Mesodermal cell (in vitro differentiated cells): Measurements from ENCODE around the gene INTS6.

Experiments used
- H3K27ac ChIP-seq: 2 replicates; pipeline ENCODE4 v1.7.0; 2013; ENCODE audit warnings: mild to moderate bottlenecking, low read depth, low read length, moderate library complexity; ENCODE audit not compliant: severe bottlenecking
- H3K36me3 ChIP-seq: 2 replicates; pipeline ENCODE4 v1.7.1; 2013; ENCODE audit warnings: mild to moderate bottlenecking, low read length, moderate library complexity; ENCODE audit not compliant: control insufficient read depth, insufficient read depth
- H3K4me1 ChIP-seq: one replicate; pipeline ENCODE4 v1.7.1; 2013; ENCODE audit warnings: mild to moderate bottlenecking, low read length; ENCODE audit not compliant: insufficient read depth, control insufficient read depth, poor library complexity, severe bottlenecking
- H3K4me3 ChIP-seq: 2 replicates; pipeline ENCODE4 v1.7.0; 2013; ENCODE audit warnings: low read length, control low read depth, mild to moderate bottlenecking; ENCODE audit not compliant: insufficient read depth, poor library complexity, severe bottlenecking; ENCODE audit errors: extremely low read depth
- H3K9me3 ChIP-seq: 2 replicates; pipeline ENCODE4 v1.7.1; 2013; ENCODE audit warnings: mild to moderate bottlenecking, low read length, moderate library complexity; ENCODE audit not compliant: control insufficient read depth
- WGBS, 2 experiments: methylation state at CpG; one replicate each; pipeline ENCODE4 v1.1.5; 2013; ENCODE audit warnings: missing lambda C conversion rate in 2 of 2; ENCODE audit not compliant: insufficient coverage in 2 of 2; 5-methylcytosine and 5-hydroxymethylcytosine counted together

INTS6 gene

DNA sequence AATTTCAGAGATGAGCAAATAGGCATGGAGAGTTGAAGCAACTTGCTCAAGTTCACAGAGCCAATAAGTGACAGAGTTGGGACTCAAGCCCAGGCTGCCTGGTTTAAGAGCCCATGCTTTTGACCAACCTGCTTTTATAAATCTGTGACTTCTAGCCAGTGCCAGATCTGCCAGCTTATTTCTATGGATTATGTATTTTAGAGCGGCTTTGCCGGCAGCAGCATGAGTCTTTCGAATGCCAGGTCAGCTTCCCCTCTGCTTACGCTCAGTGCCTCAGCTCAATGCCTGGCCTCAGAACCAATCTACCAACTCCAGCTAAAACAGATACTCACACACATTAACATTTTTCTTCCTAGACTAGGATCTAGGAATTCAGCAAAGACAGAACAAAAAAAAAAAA is 111.0 kb downstream of the INTS6 start:
- no peaks in the 10 kb centered on the region for H3K36me3 ChIP-seq
- no peaks in the 10 kb centered on the region for H3K4me1 ChIP-seq
- no peaks in the 10 kb centered on the region for H3K9me3 ChIP-seq
- no peak overlapping the region for H3K4me3 ChIP-seq
- 97 to 100% methylated on average over 3 to 4 of the region's 4 CpGs for WGBS, 2 experiments
- H3K27ac ChIP-seq: no peak overlapping the region

DNA sequence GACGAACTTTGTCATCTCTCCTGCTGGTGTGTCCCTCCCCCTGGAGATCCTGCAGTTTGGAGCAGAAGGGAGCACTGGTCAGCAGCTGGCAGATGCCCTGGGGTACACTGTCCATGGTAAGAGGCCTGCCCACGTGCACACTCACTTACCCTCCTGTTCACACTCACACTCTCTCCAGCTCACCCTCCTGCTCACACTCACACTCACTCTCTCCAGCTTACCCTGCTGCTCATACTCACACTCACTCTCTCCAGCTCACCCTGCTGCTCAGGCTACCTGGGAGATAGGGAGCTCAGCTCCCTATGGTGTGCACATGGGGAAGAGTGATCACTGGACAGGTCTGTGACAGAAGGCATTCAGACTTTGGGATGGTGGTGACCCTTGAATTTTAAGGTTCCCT is 111.6 kb downstream of the INTS6 start:
- 77 to 86% methylated on average over 2 of the region's 2 CpGs for WGBS, 2 experiments
- Histone ChIP-seq H3K27ac (no peak overlapping the region), H3K36me3 (no peaks in the 10 kb centered on the region), H3K4me3 (no peak overlapping the region), H3K9me3 (no peaks in the 10 kb centered on the region), H3K4me1 (no peaks in the 10 kb centered on the region)

DNA sequence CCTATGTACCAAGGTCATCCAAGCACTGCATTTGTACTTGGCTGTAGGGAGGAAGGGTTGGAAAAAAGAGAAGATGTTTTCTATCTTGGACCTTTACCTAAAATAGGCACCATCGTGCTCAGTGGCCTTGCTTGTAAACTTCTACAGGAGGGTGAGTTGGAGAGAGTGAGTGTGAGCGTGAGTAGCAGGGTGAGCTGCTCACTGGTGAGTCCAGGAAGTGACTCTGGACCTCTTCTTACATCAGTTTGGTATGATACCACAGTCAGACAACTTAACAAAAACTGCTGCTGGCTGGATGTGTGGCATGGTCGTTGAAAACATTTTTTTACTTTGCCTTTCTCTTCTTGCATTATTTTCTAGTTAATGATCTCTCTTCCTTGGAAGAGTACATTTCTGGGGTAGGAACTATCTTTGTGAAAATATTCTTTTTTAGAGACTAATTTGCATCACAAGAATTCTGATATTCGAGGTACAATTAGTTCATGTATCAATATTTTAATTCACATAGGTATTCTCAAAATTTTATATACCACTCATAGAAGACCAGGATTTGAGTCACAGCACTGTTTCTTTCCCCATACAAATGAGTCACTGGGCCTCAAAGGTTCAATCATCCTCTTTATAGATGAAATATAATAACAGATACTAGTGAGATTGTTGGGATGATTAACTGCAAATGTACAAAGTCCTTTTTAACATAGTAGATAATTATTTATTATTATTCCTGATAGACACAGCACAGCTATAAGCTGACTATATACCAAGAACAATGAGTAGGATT is 112.7 kb downstream of the INTS6 start:
- Histone ChIP-seq H3K27ac (no peak overlapping the region), H3K9me3 (no peaks in the 10 kb centered on the region), H3K4me1 (no peaks in the 10 kb centered on the region), H3K36me3 (no peaks in the 10 kb centered on the region), H3K4me3 (no peak overlapping the region)
- WGBS, 2 experiments: 71% methylated on average over 1 of the region's 4 CpGs; no CpG with 5 or more reads in 1 of the 2 experiments

DNA sequence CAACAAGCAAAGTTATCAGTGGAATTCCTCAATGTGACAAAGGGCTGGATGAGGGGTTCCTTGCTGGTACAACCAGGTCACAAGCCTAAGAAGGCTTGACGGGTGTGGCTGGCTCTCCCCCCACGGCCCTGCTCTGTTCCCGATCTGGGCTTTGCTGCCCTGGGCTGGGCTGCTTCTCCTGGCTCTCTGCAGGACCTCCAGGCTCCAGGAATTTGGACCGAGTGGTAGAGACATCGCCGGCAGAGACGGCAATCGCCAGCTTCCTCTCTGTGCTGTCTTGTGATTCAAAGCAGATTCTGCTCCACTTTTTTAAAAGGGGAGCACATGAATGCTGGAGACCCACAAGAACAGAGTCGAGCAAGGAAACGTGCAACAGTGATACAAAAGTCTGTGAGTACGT is 113.5 kb downstream of the INTS6 start, which contains the start of gene SERPINE3:
Gene SERPINE3, plus strand, starts transcription at position 338 of the 400 bp plus-strand sequence. CDS start 1,401 bp downstream, outside the sequence.
- H3K9me3 ChIP-seq: no peaks in the 10 kb centered on the region
- H3K27ac ChIP-seq: no peak within 1 kb of the TSS
- H3K36me3 ChIP-seq: no peaks in the 10 kb centered on the region
- WGBS, 2 experiments: 84 to 89% methylated on average over 10 to 11 of the region's 11 CpGs
- H3K4me1 ChIP-seq: no peaks in the 10 kb centered on the region
- no peak within 1 kb of the TSS for H3K4me3 ChIP-seq

DNA sequence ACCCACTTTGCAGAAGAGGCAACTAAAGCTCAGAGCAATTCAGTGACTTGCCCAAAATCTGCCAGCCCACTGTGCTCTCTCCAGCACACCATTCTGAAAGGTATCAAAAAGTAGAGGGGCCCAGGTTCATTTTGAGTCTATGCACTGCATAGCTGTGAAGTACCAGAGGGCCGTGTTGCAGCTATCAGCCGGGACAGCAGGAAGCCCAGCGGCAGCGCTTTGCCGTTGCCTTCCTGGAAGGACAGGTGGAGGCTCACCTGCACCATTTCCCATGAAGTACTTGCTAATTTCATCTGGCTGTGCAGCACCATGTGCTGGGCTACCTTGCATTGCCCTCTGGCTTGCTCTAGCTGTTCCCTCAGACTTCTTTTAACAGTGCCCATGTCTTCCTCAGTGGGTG is 116.1 kb downstream of the INTS6 start:
- Histone ChIP-seq H3K9me3 (no peaks in the 10 kb centered on the region), H3K4me3 (no peak overlapping the region), H3K27ac (no peak overlapping the region), H3K36me3 (no peaks in the 10 kb centered on the region), H3K4me1 (no peaks in the 10 kb centered on the region)
- WGBS, 2 experiments: 93 to 98% methylated on average over 5 of the region's 5 CpGs

DNA sequence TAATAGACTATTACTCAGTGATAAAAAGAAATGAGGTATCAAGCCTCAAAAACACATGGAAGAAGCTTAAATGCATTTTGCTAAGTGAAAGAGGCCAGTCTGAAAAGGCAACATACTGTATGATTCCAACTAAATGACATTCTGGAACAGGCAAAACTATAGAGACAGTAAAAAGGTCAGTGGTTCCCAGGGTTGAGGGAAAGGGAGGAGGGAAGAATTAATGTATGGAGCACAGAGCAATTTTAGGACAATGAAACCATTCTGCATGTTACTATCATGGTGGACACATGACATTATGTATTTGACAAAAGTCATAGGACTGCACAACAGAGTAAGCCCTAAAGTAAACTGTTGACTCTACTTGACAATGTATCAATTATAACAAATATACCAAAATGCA is 119.0 kb downstream of the INTS6 start:
- H3K4me1 ChIP-seq: no peaks in the 10 kb centered on the region
- no peaks in the 10 kb centered on the region for H3K9me3 ChIP-seq
- no peak overlapping the region for H3K27ac ChIP-seq
- no peak overlapping the region for H3K4me3 ChIP-seq
- H3K36me3 ChIP-seq: no peaks in the 10 kb centered on the region

DNA sequence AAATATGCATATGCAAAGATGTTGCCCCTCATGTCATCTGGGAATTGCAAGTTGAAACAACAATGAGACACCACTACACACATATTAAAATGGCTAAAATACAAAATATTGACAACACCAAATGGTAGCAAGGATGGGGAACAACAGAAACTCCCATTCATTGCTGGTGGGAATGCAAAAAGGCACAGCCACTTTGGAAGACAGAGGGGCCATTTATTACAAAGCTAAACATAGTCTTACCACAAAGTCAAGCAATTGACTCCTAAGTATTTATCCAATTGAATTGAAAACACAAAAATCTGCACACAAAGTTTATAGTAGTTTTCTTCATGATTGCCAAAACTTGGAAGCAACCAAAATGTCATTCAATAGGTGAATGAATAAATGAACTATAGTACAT is 119.4 kb downstream of the INTS6 start:
- no peaks in the 10 kb centered on the region for H3K36me3 ChIP-seq
- H3K4me1 ChIP-seq: peaks cover 2% of the 10 kb centered on the region
- H3K4me3 ChIP-seq: no peak overlapping the region
- H3K27ac ChIP-seq: no peak overlapping the region
- H3K9me3 ChIP-seq: no peaks in the 10 kb centered on the region

DNA sequence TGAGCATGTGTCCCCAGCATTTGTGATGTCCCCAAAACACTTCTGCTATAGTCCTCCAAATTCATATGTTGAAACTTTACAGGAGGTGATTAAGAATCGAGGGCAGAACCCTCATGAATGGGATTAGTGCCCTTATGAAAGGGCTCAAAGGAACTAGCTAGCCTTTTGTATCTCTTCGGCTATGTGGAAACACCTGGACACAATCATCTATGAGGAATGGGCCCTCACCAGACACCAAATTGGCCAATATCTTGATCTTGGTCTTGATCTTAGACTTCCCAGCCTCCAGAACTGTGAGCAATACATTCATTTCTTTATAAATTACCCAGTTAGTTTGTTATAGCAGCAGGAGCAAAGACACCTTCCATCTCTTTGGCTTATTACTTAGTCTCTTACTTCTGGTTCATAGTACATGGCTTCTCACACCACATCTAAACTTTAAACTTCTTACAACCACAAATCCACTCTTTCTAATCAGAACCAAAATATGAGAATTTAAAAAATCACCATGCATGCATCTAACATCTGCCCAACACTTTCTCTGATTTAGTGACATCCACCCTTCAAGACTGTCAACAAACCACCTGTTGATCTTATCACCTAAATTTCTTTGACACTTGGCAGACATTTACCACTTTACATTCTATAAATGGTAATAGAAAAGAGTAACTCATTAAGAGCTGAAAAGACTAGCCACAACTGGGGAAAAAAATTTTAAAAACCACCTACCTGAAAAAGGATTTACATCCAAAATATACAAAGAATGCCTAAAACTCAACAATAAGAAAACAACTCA is 120.1 kb downstream of the INTS6 start:
- Histone ChIP-seq H3K4me3 (no peak overlapping the region), H3K27ac (no peak overlapping the region), H3K4me1 (peaks cover 4% of the 10 kb centered on the region), H3K36me3 (no peaks in the 10 kb centered on the region), H3K9me3 (no peaks in the 10 kb centered on the region)
- 92 to 100% methylated on average over 1 to 2 of the region's 2 CpGs for WGBS, 2 experiments

DNA sequence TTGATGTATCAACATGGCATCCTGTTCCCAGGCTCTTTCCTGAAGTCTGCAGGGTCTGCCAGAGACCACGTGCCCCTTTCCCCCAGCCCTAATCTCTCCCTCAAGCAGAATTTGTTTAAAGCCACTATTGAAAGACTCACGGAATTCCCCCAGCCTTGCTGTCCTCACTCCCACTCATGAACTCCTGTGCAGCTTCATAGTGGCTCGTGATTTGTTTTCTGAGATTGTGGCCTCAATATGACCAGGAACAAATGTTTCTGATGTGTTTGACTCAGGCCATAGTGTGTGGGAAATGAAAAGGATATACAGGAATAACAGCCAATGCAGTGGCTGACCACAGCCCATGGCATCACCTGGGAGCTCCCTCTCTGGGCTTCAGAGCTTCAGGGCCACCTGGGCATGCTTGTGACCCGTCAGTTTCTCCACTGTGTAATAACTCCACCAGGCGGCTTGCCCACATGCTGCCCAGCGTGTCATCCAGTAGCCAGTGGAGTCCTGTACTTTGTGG is 121.4 kb downstream of the INTS6 start:
- 81 to 93% methylated on average over 4 of the region's 6 CpGs for WGBS, 2 experiments
- Histone ChIP-seq H3K27ac (no peak overlapping the region), H3K4me3 (no peak overlapping the region), H3K4me1 (peaks cover 4% of the 10 kb centered on the region), H3K36me3 (no peaks in the 10 kb centered on the region), H3K9me3 (no peaks in the 10 kb centered on the region)

DNA sequence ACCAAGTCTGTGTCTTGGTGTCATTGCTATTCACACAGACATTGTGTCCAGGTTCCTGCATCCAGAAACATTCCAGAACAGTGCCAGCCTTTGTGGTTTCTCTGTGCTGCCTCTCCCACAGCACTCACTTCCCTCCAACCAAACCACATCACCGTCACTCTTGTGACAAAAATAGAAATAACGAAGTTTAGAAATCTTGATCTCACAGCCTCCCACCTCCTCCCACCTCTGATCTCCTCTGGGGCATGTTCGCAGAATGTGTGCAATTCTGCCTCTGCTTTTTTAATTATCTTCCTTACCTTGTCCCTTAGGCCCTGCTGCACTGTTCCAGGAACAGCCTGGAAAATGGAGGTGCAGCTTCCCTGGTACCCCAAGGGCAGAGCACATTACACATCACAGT is 122.0 kb downstream of the INTS6 start:
- Histone ChIP-seq H3K9me3 (no peaks in the 10 kb centered on the region), H3K4me1 (peaks cover 4% of the 10 kb centered on the region), H3K4me3 (no peak overlapping the region), H3K36me3 (no peaks in the 10 kb centered on the region), H3K27ac (no peak overlapping the region)
- WGBS, 2 experiments: 84 to 89% methylated on average over 1 to 3 of the region's 3 CpGs

DNA sequence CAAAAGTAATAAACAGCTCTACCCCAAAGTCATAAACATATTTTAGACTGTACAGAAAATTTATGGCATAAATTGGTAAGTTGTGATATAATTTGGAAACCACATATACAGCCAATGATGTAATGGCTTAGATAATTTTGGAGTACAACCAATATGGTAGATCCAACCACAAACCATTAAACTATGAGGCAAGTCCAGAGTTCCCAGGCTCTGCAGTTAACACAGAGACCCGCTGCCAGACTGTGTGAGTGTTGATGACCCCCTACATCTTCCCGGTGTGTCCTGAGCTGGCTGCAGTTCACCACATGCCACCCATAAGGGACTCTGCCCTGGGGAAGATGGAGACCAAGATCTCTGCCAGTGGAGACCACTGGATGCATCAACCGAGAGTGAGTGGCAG is 123.2 kb downstream of the INTS6 start:
- H3K4me3 ChIP-seq: no peak overlapping the region
- H3K4me1 ChIP-seq: peaks cover 4% of the 10 kb centered on the region
- 96 to 97% methylated on average over 3 of the region's 3 CpGs for WGBS, 2 experiments
- H3K36me3 ChIP-seq: no peaks in the 10 kb centered on the region
- no peak overlapping the region for H3K27ac ChIP-seq
- H3K9me3 ChIP-seq: no peaks in the 10 kb centered on the region
